Stimulated activated CD4-positive, alpha-beta T cell treated with anti-CD3 and anti-CD28 coated beads, Interleukin-12 subunit alpha, Interleukin-12 subunit beta, amount 100 ng/mL, for 4 hours (primary cell): Measurements from ENCODE around the gene SMOC1.

Source experiments
- DNase-seq: peaks from one replicate; pipeline ENCODE4 v3.0.0-alpha.2; 2020

The SMOC1 gene

DNA sequence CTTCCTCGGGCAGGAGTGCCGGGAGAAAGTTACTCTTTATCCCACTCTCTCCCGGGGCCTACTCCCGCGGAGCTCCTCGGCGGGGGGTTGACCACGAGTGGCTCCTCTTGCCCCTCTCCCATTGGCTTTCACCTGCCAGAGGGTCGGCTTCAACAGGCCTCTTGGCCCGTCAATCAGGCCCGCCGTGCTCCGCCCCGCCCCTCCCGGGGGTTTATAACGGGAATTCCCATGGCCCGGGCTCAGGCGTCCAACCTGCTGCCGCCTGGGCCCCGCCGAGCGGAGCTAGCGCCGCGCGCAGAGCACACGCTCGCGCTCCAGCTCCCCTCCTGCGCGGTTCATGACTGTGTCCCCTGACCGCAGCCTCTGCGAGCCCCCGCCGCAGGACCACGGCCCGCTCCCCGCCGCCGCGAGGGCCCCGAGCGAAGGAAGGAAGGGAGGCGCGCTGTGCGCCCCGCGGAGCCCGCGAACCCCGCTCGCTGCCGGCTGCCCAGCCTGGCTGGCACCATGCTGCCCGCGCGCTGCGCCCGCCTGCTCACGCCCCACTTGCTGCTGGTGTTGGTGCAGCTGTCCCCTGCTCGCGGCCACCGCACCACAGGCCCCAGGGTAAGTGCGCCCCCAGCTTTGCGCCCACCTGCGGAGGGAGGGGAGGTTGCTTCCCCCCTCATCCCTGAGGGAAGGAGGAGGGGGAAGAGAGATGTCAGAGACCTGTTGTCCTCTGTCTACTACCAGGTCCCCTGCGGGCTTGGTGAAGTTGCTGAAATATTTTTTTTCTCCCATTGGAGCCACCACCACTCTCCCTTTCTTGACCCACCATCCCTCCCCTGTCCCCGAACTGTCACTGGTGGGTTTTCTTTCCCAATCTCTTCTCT lies at the start of gene SMOC1:
TSS of gene SMOC1 (plus strand) at position 242 of the 869 bp plus-strand sequence. CDS start at position 505, 263 bp downstream.
- peak; percentile 12 for DNase-seq

- no peak for DNase-seq
These were observed 40.3 kb upstream of the SMOC1 start for GRCh38 chr14:69838881-69839416.

GRCh38 chr14:69839661-69840060 lies 39.6 kb upstream of the SMOC1 start:
- no peak for DNase-seq

DNA sequence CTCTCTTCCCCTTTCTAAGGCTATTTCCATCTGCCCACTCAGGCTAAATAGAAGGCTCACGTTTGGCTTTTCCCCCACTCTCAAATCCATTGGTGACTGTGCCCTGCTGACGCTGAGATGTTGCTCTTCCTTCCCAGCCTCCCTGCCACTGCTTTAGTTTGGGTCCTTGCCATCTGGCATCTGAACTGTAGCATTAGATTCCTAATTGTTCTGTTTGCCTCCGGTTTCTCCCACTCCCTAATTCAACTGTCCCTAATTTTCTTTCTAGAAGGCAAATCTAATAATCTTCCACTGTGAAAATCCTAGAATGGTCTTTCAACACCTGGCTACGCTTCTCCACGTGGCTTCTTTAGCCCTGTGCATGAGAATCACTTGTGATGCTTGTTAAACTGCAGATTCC lies 37.6 kb upstream of the SMOC1 start:
- no peak for DNase-seq

- no peak for DNase-seq
These were observed 36.4 kb upstream of the SMOC1 start for GRCh38 chr14:69842686-69843420.

GRCh38 chr14:69844171-69844570 lies 35.0 kb upstream of the SMOC1 start:
- DNase-seq = no peak

DNA sequence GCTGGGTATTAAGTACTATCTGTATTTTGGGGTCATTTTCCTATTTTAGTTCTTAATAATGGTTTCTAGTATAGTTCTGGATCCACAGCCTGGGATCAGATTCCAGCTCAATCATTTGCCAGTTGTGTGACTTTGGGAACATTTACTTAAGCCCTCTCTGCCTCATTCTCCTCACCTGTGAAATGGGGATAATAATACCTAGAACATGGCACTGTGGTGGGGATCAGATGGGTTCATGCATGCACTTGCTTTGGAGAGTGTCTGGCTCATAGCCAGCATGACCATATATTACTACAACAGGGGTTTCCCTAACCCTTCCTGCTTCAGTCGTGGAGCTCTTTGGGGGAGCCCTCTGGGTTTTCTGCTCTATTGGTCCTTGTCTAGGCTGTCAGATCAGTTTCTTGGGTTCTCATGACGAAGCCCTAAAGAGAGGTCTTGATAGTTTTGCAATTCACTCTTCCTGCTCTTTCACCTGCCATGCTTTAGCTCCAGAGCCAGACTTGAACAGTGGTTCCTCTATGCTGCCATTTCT lies 34.1 kb upstream of the SMOC1 start:
- no peak for DNase-seq

DNA sequence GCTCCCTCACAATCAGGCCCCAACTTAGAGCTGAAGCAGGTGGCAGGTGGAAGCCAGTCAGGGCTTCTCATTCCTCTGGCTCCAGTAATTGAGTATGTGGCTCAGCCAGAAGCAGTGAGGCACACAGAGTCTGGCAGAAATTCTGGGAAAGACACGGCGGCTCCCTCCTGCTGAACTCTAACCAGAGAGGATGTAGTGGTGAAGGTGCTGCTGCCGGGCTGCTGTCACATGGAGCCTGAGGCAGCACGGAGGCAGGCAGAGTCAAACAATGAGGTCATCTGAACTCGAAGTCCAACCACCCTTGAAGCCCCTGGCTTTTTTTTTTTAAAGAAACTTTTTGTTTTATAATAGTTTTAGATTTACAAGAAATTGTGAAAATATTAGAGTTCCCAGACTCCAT lies 33.4 kb upstream of the SMOC1 start:
- no peak for DNase-seq

DNA sequence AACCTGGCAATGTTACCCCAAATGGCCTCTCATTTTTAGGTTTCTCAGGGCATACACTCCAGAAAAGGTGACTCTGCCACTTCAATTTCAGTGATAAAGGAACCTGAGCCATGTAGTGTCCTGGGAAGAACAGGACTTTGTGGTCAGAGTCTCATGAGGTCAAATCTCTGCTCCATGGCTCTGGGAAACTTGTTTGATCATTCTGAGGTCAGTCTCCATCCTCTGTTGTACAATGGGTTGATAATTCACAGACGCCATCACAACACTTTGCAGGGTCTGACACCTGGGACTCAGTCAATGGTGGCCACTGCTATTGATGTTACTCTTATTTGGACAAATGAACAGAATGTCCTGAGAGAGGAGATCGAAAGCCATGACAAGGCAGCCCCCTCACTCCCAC lies 31.1 kb upstream of the SMOC1 start:
- no peak for DNase-seq

DNA sequence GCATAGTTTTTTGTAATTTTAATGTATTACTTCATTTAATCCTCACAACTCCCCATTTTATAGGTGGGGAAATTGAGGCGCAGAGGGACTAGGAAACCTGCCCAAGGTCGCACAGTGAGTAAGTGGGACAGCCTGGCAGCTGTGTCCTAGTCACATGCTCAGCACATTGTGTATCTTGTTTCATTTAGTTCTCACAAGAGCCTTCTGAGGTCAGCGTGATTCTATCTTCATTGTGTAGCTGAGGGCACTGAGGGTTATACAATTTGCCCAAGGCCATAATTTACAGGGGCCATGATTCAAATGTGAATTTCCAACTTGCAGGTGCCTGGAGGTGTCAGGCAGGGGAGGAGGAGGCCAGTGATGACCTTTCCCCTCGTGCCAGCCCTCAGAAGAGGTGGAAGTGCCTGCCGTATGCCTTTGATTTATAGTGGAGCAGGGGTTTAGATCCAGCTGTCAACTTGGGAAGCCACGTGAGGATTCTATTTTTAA lies 30.3 kb upstream of the SMOC1 start:
- no peak for DNase-seq

DNA sequence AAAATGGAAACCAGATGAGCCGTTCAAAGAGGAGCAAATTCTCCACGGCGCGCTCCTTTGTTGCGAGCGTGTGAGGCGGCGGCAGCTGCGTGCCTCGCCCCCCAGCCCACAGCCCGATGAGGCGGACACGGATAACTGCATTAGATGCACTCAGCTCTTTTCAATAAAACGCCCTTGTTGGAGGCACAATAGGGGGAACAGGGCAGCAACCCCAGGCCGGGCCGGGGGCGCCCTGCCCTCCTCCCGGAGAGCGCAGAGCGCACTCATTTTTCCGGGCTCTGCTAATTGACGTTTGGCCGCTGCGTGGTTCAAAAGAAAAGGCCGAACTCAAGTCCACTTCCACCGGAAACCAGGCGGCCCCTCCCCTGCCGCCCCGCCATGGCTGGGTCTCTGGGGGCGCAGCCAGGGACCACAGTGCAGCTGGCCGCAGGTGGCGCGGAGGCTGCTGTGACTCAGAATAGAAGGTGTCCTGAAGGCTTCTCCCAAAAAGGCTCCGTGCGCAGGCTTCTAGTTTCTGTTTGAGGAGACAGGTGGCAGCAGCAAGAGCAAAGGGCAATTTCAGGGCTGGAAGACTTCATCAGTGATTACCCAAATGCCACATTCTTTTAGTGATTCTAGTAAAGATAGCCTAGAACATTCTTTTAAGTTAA lies 29.0 kb upstream of the SMOC1 start:
- no peak for DNase-seq

- no peak for DNase-seq
These were observed 28.5 kb upstream of the SMOC1 start for GRCh38 chr14:69850736-69851112.

GRCh38 chr14:69852531-69853321 lies 26.5 kb upstream of the SMOC1 start:
- no peak for DNase-seq

- DNase-seq = no peak
These were observed 25.4 kb upstream of the SMOC1 start for GRCh38 chr14:69853774-69854173.

- DNase-seq = no peak
These were observed 24.6 kb upstream of the SMOC1 start for GRCh38 chr14:69854598-69854997.

- DNase-seq = no peak
These were observed 23.9 kb upstream of the SMOC1 start for GRCh38 chr14:69855180-69855832.

DNA sequence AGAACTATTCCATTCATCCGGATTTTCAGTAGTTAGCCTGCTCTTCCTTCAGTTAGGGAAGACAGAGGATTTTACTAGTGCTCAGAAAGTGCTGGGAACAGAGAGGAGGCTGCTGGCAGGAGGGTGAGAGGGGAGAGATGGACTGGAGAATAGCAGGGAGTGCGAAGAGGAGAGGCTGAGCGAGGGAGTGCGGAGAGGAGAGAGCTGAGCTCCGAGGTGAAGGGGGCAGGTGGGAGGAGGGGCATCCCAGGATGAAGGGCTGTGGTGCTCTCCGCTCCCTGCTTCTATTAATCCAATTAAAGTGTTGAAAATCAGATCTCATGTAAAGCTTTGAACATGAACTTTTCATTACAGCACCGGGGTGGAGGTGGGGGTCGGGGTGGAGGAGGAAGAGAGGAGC lies 20.4 kb upstream of the SMOC1 start:
- DNase-seq = no peak

DNA sequence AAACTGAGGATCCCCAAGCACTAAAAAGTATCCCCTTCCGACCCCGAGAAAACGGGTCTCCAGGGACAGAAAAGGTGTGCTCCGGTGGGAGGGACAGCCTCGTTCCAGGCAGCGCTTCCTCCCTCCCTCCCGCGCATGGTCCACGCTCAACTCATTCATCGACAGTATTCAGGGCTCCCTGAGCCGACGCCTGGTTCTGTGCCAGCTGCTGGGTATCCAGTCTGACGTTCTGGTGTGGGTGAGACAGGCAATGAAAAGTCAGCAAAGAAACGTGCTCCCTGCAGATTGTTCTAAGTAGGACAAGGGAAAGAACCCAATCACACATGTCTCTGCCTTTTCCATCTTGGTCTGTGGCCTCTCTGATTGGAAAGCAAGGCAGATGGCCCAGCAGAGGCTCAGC lies 19.6 kb upstream of the SMOC1 start:
- DNase-seq = no peak

GRCh38 chr14:69860221-69860620 lies 19.0 kb upstream of the SMOC1 start:
- DNase-seq = no peak

DNA sequence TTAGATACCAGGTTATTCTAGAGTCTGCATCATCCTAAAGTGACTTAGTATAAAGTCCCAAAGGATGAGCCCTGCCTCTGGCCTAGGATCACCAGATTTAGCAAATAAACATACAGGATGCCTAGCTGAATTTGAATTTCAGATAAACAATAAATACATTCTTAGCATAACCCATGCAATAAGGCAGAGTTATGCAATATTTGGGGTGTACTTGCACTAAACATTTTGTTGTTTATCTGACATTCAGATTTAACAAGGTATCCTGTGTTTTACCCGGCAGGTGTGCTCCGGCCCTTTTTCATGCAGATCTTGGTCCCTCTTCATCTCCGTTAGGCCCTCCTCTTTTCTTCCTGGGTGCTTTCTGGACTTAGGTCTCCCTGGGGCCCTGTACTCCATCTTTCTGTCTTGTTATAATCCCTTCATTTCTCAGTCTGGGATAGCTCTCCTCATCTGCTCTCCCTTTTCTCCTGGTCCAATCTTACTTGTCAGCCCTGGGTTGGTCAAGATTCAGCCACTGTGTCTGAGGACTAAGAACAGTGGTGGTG lies 18.1 kb upstream of the SMOC1 start:
- no peak for DNase-seq

DNA sequence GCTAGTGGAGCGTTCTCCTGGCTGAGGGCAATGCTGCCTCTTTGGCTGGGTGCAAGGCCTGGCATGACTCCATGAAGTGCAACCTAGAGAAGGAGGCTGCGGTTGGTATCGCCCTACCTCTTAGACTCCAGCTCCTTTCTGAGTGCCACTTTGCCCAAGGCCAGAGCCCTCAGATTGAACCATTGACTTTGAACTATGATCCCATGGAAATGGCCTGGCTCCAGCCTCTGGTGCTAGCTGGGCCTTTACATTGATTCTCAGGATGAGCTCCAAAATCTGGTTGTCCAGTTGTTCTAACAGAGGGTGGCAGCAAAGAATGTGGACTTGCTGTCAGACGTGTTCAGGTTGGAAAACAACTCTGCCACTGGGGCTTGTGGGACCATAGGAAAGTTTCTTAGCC lies 16.1 kb upstream of the SMOC1 start:
- DNase-seq = no peak
